DMS153 treated with DMSO at 0.1 percent for 48 hours (cell line): Measurements from ENCODE around the gene TSEN2.
A peak's percentile ranks its signal among the peaks of the same experiment; 100 is the strongest.
"Not testable (repeated sequence)": the region's sequence is repeated elsewhere in the genome, so short reads cannot be mapped to it uniquely, and the experiment has no call there.

Experiments
- DNase-seq: peaks from one replicate; lab custom pipeline; 2025; ENCODE audit not compliant: unreplicated experiment; lab: John Stamatoyannopoulos, UW

The TSEN2 gene

GRCh38 chr3:12484198-12484982, at the start of gene TSEN2:
Gene TSEN2, plus strand, starts transcription at chr3:12484480. Its CDS starts 5,321 bp downstream, at chr3:12489801.
- DNase-seq, result peak; percentile 54

- no peak for DNase-seq
Measured at GRCh38 chr3:12436514-12437220, 47.6 kb upstream of the TSEN2 start.

- DNase-seq, result no peak
Measured at GRCh38 chr3:12437221-12437605, 47.1 kb upstream of the TSEN2 start.

- DNase-seq, result no peak
Measured at GRCh38 chr3:12437861-12438260, 46.4 kb upstream of the TSEN2 start.

- no peak for DNase-seq
Measured at GRCh38 chr3:12438318-12438717, 46.0 kb upstream of the TSEN2 start.

- no peak for DNase-seq
Measured at GRCh38 chr3:12439161-12439940, 44.9 kb upstream of the TSEN2 start.

GRCh38 chr3:12440927-12441714, 43.2 kb upstream of the TSEN2 start:
- no peak for DNase-seq

- no peak for DNase-seq
Measured at GRCh38 chr3:12442654-12443501, 41.4 kb upstream of the TSEN2 start.

- no peak for DNase-seq
Measured at GRCh38 chr3:12443781-12444522, 40.3 kb upstream of the TSEN2 start.

- DNase-seq, result no peak
Measured at GRCh38 chr3:12444582-12445471, 39.5 kb upstream of the TSEN2 start.

GRCh38 chr3:12445523-12446240, 38.6 kb upstream of the TSEN2 start:
- DNase-seq, result no peak

GRCh38 chr3:12446298-12446697, 38.0 kb upstream of the TSEN2 start:
- DNase-seq, result no peak

GRCh38 chr3:12447075-12447474, 37.2 kb upstream of the TSEN2 start:
- no peak for DNase-seq

GRCh38 chr3:12448404-12449202, 35.7 kb upstream of the TSEN2 start:
- DNase-seq, result not testable (repeated sequence)

GRCh38 chr3:12449889-12450682, 34.2 kb upstream of the TSEN2 start:
- no peak for DNase-seq

GRCh38 chr3:12451481-12451880, 32.8 kb upstream of the TSEN2 start:
- DNase-seq, result no peak
